Thyroid gland (tissue), 4 donors: ENCODE results near the gene SEMA5A. TPM values are rescaled to one million over a fixed set of nuclear protein-coding genes. Genes with fewer than 3 reads are reported as not detected.

Source experiments
- DNase-seq, 2 donors: peaks; one replicate each; pipeline ENCODE4 v3.0.0-alpha.2; 2019
- H3K27ac ChIP-seq, 3 donors: fragments of 200-600 bp; sonication (generic); 1 replicate in 2 of 3; 2 replicates in 1 of 3; pipeline ENCODE4 v1.5.1; 2016 to 2019; ENCODE audit warnings: mild to moderate bottlenecking in 1 of 3, moderate library complexity in 1 of 3
- H3K27me3 ChIP-seq: fragments of 200-600 bp; sonication (generic); one replicate; pipeline ENCODE4 v1.5.1; 2019
- H3K36me3 ChIP-seq, 2 donors: fragments of 200-600 bp; sonication (generic); one replicate each; pipeline ENCODE4 v1.5.1; 2016 to 2019
- H3K4me1 ChIP-seq, 2 donors: fragments of 200-600 bp; sonication (generic); one replicate each; pipeline ENCODE4 v1.5.1; 2017 to 2019
- H3K4me3 ChIP-seq, 3 donors: fragments of 200-600 bp; sonication (generic); replicated peaks in 1 of 3; 1 replicate in 2 of 3; 2 replicates in 1 of 3; pipeline ENCODE4 v1.5.1; 2016; ENCODE audit warnings: mild to moderate bottlenecking in 1 of 3
- H3K9me3 ChIP-seq: fragments of 200-600 bp; sonication (generic); one replicate; pipeline ENCODE4 v1.5.1; 2017
- CTCF ChIP-seq, 6 experiments: fragments of 200-600 bp in 3 of 6; fragments of 450-650 bp in 3 of 6; sonication (generic) in 3 of 6; IDR thresholded peaks; one replicate each; pipeline ENCODE4 v1.5.1; 2016 to 2019; ENCODE audit warnings: antibody characterized with exemption in 6 of 6, mild to moderate bottlenecking in 2 of 6, inconsistent platforms in 1 of 6, moderate library complexity in 1 of 6
- POLR2A ChIP-seq, 2 donors: fragments of 450-650 bp; IDR thresholded peaks; one replicate each; pipeline ENCODE4 v1.6.1; 2017; ENCODE audit warnings: antibody characterized with exemption in 2 of 2, mild to moderate bottlenecking in 2 of 2, moderate library complexity in 1 of 2
- WGBS, 2 donors: methylation state at CpG; one replicate each; pipeline ENCODE4 v1.1.5; 2017; 5-methylcytosine and 5-hydroxymethylcytosine counted together
- intact Hi-C: fragments of 100-400 bp; cut with DNase I; formaldehyde crosslinking; loops from one replicate; pipeline ENCODE4 v1.15.1; 2023
- total RNA-seq, 4 donors: library from RNA; depleted of rRNA; stranded (reverse); fragments of >200 nt; gene quantifications; one replicate each; pipeline ENCODE4 v1.2.3, GENCODE V29; 2016

The SEMA5A gene
- total RNA-seq, 4 donors from 2014 or later = 1.8 to 8.4 (median 3.8) TPM

GRCh38 chr5:9483779-9484178, 62.1 kb downstream of the SEMA5A start:
- Histone ChIP-seq H3K36me3 (no peaks in the 10 kb centered on the region), H3K4me1 (no peaks in the 10 kb centered on the region), H3K27me3 (no peaks in the 10 kb centered on the region), H3K4me3 (no peak overlapping the region), H3K9me3 (no peaks in the 10 kb centered on the region), H3K27ac (no peak overlapping the region)
- no peak for DNase-seq
- intact Hi-C loops = no loop called here
- WGBS, 2 donors = 84 to 91% methylated on average over 3 of the region's 3 CpGs
- TF ChIP-seq CTCF (IDR thresholded peaks at IDR 0.05) = no peak
- no peak for TF ChIP-seq POLR2A (IDR thresholded peaks at IDR 0.05)

GRCh38 chr5:9483243-9483642, 62.6 kb downstream of the SEMA5A start:
- 76 to 81% methylated on average over 3 of the region's 3 CpGs for WGBS, 2 donors
- TF ChIP-seq POLR2A (IDR thresholded peaks at IDR 0.05) = no peak
- no peaks in the 10 kb centered on the region for H3K4me1 ChIP-seq
- DNase-seq = no peak
- intact Hi-C loops = no loop called here
- H3K36me3 ChIP-seq = no peaks in the 10 kb centered on the region
- H3K27ac ChIP-seq = no peak overlapping the region
- no peak overlapping the region for H3K4me3 ChIP-seq
- no peaks in the 10 kb centered on the region for H3K27me3 ChIP-seq
- H3K9me3 ChIP-seq = no peaks in the 10 kb centered on the region

- no peak overlapping the region for H3K27ac ChIP-seq
- no peak for DNase-seq
- no peak overlapping the region for H3K4me3 ChIP-seq
- 100% methylated on average over 1 to 2 of the region's 2 CpGs for WGBS, 2 donors
- H3K4me1 ChIP-seq = no peaks in the 10 kb centered on the region
- intact Hi-C loops = no loop called here
- H3K9me3 ChIP-seq = no peaks in the 10 kb centered on the region
- TF ChIP-seq POLR2A (IDR thresholded peaks at IDR 0.05) (no peak), CTCF (IDR thresholded peaks at IDR 0.05) (no peak)
- no peaks in the 10 kb centered on the region for H3K36me3 ChIP-seq
- no peaks in the 10 kb centered on the region for H3K27me3 ChIP-seq
Measured at GRCh38 chr5:9482381-9482780, 63.5 kb downstream of the SEMA5A start.

GRCh38 chr5:9480499-9480898, 65.4 kb downstream of the SEMA5A start:
- Histone ChIP-seq H3K27me3 (no peaks in the 10 kb centered on the region), H3K36me3 (no peaks in the 10 kb centered on the region), H3K9me3 (no peaks in the 10 kb centered on the region), H3K27ac (no peak overlapping the region), H3K4me3 (no peak overlapping the region), H3K4me1 (no peaks in the 10 kb centered on the region)
- no peak for DNase-seq
- intact Hi-C loops = no loop called here
- WGBS, 2 donors = 63 to 76% methylated on average over 3 of the region's 3 CpGs
- TF ChIP-seq CTCF (IDR thresholded peaks at IDR 0.05) (no peak), POLR2A (IDR thresholded peaks at IDR 0.05) (no peak)

- Histone ChIP-seq H3K27ac (no peak overlapping the region), H3K27me3 (no peaks in the 10 kb centered on the region), H3K4me1 (no peaks in the 10 kb centered on the region), H3K36me3 (no peaks in the 10 kb centered on the region), H3K4me3 (no peak overlapping the region), H3K9me3 (no peaks in the 10 kb centered on the region)
- no peak for DNase-seq
- TF ChIP-seq CTCF (IDR thresholded peaks at IDR 0.05) (no peak), POLR2A (IDR thresholded peaks at IDR 0.05) (no peak)
- WGBS, 2 donors = 82 to 86% methylated on average over 3 of the region's 3 CpGs
- intact Hi-C loops = no loop called here
Measured at GRCh38 chr5:9479990-9480389, 65.9 kb downstream of the SEMA5A start.

GRCh38 chr5:9479361-9479760, 66.5 kb downstream of the SEMA5A start:
- WGBS, 2 donors = 86 to 87% methylated on average over 7 of the region's 7 CpGs
- Histone ChIP-seq H3K36me3 (no peaks in the 10 kb centered on the region), H3K9me3 (no peaks in the 10 kb centered on the region), H3K4me1 (no peaks in the 10 kb centered on the region), H3K27ac (no peak overlapping the region), H3K4me3 (no peak overlapping the region), H3K27me3 (no peaks in the 10 kb centered on the region)
- TF ChIP-seq POLR2A (IDR thresholded peaks at IDR 0.05) = no peak
- no peak for TF ChIP-seq CTCF (IDR thresholded peaks at IDR 0.05)
- intact Hi-C loops = no loop called here
- no peak for DNase-seq
